Measurements from ENCODE around the gene SLC5A2.
A peak's percentile ranks its signal among the peaks of the same experiment; 100 is the strongest.
"Not testable (repeated sequence)": the region's sequence is repeated elsewhere in the genome, so short reads cannot be mapped to it uniquely, and the experiment has no call there.

Gene SLC5A2

DNA sequence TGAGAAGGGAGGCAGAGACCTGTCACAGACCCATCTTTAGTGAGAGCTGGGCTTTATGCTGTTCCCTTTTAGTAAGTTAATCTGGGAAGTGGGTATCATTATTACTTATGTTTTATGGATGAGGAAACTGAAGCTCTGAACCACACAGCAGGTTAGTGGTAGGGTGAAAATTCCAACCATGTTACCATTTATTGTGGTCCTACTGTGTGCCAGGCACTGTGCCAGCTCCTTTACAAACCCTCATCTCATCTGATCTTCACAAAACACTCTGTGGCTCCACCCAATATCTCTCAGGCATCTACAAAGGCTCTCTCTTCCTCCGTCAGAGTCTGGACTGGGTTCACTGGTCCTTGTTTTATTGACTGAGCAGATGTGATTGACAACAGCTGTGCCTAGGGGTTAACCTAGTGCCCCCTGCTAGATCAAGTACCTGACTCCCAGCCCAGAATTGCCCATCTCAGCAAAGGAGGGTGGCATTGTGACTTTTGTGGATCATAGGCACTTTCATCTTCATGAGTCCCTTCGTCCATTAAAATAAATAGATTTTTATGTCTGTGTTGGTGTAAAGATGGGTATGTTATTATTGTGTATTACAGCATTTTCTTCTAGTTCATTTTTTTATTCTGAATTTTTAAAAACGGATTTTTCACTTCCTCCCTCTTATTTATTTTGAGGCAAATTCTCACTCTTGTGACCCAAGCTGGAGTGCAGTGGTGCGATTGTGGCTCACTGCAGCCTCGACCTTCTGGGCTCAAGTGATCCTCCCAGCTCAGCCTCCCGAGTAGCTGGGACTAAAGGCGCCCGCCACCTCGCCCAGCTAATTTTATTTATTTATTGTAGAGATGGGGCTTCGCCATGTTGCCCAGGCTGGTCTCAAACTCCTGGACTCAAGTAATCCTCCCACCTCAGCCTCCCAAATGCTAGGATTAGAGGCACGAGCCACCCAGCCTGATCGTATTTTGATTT, 7.9 kb upstream of the SLC5A2 start:
- no peak for DNase-seq

DNA sequence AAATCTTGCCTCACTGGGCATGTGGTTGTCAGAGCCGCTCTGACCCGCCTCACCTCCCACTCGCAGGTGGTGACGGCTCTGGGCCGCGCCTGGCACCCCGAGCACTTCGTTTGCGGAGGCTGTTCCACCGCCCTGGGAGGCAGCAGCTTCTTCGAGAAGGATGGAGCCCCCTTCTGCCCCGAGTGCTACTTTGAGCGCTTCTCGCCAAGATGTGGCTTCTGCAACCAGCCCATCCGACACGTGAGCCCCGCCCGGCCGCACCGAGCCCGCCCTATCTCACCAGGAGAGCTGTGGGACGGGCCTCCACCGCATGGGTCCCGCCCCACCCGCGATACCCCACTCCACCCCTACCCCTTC, 7.0 kb upstream of the SLC5A2 start:
- DNase-seq: no peak

DNA sequence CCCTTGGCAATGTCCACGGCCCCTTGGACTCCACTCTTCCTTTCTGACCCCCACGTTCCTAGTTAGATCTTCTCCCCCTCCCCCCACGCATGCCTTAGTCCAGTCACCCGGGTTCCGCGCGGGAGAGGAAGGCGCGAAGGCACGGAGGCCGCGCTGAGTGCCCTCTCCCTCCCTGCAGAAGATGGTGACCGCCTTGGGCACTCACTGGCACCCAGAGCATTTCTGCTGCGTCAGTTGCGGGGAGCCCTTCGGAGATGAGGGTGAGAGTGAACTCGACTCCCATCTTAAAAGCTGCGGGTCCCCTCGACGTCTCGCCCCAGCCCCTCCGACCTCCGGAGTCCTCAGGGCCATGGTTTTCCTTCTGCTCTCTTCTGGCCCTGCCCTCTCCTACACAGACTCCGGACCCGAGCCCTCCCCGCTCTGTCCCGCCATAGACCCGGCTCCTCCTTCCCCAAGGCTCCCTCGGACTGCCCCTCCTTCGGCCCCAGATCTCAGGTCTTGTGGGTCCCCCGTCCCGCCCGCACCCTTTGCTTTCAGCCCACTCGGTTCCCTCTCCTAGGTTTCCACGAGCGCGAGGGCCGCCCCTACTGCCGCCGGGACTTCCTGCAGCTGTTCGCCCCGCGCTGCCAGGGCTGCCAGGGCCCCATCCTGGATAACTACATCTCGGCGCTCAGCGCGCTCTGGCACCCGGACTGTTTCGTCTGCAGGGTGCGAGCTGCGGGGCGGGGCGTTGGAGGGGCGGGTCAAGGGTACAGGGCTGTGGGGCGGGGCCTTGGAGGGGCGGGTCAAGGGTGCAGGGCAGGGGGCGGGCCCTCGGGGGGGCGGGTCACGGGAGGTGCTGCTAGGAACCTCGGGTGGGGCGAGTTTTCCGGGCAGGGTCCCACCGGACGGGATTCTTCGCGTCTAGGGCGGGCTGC, 6.4 kb upstream of the SLC5A2 start:
- DNase-seq: peak in 26 of 56 donors; percentile 10 to 61 (median 27)

DNA sequence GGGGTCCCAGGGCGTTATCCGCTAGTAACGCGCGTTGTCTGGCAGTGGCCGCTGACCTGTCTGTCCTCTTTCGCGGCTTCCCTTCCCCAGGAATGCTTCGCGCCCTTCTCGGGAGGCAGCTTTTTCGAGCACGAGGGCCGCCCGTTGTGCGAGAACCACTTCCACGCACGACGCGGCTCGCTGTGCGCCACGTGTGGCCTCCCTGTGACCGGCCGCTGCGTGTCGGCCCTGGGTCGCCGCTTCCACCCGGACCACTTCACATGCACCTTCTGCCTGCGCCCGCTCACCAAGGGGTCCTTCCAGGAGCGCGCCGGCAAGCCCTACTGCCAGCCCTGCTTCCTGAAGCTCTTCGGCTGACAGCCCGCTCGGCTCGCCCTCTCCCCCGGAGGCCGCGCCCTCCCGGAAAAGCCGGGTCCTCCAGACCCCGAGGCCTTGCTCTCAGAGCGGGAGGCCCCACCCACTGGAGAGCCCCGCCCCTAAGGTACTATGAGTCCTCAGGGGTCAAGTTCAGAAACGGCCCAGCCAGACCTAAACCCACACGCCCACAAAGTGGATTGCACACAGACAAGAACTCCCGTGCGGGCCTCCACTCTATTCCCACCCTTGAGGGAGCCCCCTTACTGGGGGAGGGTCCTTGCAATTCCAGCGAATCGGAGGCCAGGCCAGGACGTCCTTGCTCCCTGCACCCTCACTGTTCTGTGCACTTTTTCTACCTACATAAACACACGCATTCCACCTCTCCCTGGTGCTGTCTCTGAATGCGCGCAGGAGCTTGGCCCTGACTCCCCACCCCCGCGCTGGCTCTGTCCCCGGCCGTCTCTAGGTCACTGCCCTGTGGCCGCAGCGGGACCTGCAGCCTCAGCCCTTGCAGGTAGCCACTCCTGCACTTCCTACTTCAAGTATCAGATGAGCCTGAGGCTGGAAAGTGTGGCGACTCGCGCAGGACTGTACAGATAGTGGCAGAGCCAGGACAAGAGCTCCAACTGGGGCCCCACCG, 5.4 kb upstream of the SLC5A2 start:
- DNase-seq: no peak

DNA sequence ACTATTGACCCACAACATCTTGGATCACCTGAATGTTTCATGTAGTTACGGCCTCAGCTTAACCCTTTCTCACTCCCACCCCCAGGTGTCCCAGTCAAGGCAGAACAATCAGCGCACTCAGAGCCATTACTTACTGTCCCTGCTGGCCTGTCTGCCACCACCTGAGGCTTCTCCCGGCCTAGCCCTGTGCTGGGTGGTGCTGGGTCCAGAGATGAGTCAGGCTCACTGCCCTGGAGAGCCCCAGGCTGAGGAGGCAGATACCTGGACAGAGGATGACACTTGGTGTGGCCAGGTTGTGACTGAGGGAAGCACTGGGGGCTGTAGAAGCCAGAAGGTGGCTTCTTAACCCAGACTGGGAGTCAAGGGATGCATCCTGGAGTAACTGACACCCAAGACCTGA, 4.0 kb upstream of the SLC5A2 start:
- DNase-seq: no peak

DNA sequence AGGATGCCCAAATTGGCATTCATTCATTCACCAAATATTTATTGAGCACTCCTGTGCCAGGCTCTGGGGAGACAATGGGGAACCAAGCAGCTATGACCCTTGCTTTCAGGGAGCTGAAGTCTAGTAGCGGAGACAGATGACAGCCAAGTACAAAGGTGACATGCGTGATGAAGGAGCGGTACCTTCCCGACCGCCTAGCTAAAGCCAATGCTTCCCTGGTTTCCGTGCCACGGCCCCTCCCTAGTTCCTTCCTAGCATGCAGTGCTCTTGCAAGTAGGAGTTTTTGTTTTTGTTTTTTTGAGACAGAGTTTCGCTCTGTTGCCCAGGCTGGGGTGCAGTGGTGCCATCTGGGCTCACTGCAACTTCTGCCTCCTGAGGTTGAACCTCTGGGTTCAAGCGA, 3.2 kb upstream of the SLC5A2 start:
- no peak for DNase-seq

DNA sequence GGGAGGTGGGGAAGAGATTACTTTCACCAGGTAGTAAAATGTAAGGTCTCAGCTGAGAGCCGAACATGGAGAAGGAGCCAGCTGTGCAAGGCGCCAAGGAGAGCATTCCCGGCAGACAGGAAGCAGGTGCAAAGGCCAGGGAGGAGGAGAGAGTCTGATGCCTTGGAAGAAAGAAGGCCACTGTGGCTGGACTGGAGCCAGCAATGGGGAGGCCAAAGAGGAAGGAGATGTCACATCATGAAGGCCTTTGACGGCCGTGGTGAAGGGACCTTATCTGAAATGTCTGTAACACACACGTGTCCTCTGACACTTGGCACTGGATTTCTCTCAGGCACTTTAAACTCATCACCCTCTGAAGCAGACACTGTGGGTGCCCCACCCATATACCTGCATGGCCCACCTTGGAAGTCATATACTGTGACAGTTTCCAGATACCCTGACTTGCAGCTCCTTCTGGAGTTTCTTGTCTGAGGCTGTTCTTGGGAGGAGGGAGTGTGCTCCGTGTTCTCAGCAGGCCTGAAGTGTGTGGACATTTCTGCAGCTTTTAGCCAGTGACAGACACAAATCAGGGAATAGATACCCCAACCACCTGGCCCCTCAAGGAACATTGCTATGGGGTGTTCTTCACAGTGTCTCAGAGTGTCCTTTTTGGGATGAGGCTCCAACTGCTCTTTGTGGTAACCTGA, 1.9 kb upstream of the SLC5A2 start:
- no peak for DNase-seq

DNA sequence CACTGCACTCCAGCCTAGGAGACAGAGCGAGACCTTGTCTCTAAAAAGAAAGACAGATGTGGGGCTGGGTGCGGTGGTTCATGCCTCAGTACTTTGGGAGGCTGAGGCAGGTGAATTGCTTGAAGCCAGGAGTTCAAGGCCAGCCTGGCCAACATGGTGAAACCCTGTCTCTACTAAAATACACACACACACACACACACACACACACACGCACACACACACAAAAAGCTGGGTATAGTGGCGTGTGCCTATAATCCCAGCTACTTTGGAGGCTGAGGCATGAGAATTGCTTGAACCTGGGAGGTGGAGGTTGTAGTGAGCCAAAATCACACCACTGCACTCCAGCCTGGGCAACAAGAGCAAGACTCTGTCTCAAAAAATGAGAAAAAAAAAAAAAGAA, 1.1 kb downstream of the SLC5A2 start:
- DNase-seq: not testable (repeated sequence)

DNA sequence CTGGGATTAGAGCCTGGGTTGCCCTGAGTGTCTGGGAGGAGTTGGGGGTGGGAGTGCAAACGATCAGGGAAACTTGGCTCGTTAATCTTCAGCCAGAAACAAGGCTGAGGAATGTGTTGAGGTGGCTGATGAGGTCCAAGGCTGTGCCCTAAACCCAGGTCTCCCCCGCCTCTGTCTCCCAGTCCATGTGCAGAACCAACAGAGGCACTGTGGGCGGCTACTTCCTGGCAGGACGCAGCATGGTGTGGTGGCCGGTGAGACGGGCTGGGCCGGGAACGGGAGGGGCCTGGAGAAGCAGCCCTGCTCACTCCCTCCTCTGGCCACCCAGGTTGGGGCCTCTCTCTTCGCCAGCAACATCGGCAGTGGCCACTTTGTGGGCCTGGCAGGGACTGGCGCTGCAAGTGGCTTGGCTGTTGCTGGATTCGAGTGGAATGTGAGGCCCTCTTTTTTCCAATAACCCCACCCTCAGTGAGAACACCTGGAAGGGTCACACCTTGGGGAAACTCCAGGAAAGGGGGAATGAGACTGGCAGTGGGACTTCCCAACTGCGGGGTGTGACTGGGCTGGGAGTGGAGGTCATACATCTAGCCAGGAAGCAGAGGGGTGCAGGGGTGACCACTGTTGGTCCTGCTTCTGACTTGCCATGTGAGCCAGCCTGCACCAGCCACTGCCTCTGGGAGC, 1.7 kb downstream of the SLC5A2 start:
- no peak for DNase-seq

DNA sequence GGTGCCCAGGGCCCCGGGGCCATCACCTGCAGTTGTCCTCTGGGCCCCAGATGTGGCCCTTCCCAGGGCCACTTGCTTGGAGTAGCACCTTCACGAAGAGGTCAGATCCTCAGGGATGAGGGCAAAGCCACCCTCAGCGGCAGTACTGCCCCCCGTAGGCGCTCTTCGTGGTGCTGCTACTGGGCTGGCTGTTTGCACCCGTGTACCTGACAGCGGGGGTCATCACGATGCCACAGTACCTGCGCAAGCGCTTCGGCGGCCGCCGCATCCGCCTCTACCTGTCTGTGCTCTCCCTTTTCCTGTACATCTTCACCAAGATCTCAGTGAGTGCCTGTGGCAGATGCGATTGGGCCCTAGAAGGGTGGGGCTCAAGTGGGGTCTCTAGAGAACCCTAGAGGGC, 2.6 kb downstream of the SLC5A2 start:
- no peak for DNase-seq

DNA sequence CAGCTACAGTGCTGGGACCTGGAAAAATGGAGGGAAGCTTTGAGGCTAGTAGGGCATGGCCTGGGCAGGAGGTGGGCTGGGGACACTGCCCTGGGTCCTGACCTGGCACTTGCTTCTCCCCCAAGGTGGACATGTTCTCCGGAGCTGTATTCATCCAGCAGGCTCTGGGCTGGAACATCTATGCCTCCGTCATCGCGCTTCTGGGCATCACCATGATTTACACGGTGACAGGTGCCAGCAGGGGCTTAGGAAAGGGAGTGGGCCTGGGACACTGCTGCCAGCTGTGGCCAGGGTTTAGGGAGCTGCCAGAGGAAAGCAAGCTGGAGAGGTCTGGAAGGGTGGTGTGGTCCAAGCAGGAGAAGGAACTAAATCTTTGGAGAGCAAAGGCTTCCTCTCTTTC, 3.1 kb downstream of the SLC5A2 start:
- no peak for DNase-seq

DNA sequence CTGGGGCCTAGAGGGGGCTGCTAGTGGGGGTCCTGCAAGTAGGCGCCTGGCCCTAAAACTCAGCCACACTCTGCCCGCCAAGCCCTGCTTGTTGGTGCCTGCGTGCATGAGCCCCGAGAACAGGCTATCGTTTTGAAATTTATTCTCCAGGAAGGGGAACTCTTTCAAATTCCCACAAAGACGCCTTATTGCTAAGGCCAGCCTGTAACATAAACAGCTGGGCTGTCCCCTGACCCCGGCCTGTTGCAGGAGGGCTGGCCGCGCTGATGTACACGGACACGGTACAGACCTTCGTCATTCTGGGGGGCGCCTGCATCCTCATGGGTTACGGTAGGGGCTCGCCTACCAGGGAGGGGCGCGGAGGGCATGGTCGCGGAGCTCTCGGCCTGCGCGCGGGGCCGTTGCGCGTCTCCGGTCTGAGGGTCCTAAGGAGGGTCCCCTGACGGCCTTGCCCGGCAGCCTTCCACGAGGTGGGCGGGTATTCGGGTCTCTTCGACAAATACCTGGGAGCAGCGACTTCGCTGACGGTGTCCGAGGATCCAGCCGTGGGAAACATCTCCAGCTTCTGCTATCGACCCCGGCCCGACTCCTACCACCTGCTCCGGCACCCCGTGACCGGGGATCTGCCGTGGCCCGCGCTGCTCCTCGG, 4.3 kb downstream of the SLC5A2 start:
- DNase-seq: no peak

DNA sequence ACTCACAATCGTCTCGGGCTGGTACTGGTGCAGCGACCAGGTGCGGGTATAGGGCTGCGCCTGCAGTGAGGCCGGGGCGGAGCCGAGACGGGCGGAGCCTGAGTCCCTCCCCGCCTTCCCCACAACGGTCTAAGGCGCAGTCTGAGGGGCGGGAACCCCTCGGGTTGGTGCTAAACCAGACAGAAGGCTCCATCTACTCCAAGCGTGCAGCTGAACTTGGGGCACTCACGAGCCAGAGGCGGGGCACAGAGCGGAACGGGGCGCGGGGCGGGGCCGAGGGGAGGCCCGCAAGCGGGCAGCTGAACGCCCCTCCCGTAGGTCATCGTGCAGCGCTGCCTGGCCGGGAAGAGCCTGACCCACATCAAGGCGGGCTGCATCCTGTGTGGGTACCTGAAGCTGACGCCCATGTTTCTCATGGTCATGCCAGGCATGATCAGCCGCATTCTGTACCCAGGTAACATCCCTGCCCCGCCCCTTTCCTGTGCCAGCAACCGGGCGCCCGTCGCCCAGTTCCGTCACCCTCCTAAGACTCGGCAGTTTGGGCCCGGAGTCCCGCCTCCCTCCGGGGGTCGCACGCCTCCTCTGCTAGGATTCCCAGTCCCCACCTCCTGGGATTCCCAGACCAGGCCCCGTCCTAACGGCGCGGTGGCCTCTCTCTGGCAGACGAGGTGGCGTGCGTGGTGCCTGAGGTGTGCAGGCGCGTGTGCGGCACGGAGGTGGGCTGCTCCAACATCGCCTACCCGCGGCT, 5.0 kb downstream of the SLC5A2 start:
- DNase-seq: peak in 12 of 56 donors; percentile 5 to 67 (median 33)

DNA sequence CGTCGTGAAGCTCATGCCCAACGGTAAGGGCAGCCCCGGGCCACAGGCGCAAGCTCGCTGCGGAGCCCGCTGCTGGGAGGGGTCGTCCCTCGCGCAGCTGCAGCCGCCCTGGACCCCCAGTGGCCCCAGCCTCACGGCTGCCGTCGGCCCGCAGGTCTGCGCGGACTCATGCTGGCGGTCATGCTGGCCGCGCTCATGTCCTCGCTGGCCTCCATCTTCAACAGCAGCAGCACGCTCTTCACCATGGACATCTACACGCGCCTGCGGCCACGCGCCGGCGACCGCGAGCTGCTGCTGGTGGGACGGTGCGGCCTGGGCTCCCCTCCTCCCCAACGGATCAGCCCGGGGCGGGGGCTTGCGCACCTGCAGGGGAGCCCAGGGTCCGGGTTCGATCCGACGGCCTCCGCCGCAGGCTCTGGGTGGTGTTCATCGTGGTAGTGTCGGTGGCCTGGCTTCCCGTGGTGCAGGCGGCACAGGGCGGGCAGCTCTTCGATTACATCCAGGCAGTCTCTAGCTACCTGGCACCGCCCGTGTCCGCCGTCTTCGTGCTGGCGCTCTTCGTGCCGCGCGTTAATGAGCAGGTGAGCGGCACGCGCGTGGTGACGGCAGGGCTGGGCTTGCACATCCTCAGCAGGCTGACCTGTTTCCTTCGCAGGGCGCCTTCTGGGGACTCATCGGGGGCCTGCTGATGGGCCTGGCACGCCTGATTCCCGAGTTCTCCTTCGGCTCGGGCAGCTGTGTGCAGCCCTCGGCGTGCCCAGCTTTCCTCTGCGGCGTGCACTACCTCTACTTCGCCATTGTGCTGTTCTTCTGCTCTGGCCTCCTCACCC, 5.8 kb downstream of the SLC5A2 start:
- no peak for DNase-seq

DNA sequence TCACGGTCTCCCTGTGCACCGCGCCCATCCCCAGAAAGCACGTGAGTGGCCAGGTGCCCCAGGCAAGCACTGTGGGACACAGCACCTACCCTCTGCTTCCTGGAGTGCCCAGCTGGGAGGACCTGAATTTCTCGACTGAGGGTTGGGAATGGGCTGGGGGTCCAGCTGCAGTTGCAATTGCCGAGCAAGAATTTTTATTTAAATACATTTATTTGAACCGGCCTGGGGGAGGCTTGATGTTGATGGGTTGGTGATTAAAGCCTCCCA, 6.3 kb downstream of the SLC5A2 start:
- DNase-seq: no peak

DNA sequence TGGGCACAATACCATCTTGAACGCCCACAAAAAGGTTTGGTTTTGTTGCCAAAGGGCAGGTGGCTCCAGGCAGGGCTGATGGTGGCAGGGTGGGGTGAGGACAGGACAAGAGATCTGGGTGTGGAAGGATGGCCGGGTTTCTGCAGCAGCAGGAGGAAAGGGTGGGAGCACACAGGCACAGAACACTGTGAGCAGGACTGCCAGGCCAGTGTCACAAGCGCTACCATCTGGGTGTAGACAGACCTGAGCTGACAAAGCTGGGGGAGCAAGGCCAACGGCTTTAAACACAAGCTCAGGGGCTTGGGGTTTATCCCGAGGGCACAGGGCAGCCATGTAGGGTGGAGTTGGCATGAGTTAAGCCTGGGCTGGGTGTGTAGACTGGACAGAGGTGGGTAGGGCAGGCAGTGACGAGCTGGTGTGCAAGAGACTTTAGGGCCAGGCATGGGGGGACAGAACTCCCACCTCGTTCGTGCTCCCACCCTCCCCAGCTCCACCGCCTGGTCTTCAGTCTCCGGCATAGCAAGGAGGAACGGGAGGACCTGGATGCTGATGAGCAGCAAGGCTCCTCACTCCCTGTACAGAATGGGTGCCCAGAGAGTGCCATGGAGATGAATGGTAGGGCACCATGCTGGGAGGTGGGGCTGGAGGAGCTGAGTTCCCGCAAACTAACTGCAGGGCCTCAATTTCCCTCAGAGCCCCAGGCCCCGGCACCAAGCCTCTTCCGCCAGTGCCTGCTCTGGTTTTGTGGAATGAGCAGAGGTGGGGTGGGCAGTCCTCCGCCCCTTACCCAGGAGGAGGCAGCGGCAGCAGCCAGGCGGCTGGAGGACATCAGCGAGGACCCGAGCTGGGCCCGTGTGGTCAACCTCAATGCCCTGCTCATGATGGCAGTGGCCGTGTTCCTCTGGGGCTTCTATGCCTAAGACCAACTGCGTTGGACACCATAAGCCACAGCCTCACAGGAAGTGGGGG, 7.0 kb downstream of the SLC5A2 start:
- peak in 1 of 56 donors; percentile 4 for DNase-seq

All from nucleus accumbens (tissue), 56 donors.